IgD-negative memory B cell (primary cell): Measurements from ENCODE around the gene NDUFAB1. TPM values are rescaled to one million over a fixed set of nuclear protein-coding genes. Genes with fewer than 3 reads are reported as not detected.
"Not testable (repeated sequence)": the region's sequence is repeated elsewhere in the genome, so short reads cannot be mapped to it uniquely, and the experiment has no call there.

Source experiments
- H3K27ac Mint-ChIP-seq, 3 donors: one replicate each; pipeline ENCODE4 v1.8.0; 2020 to 2022; ENCODE audit warnings: mild to moderate bottlenecking in 3 of 3, mixed read lengths in 3 of 3, moderate library complexity in 1 of 3
- H3K27me3 Mint-ChIP-seq: one replicate; pipeline ENCODE4 v1.8.0; 2021; ENCODE audit warnings: mixed read lengths
- H3K36me3 Mint-ChIP-seq: one replicate; pipeline ENCODE4 v1.8.0; 2020; ENCODE audit warnings: mild to moderate bottlenecking, mixed read lengths
- H3K4me1 Mint-ChIP-seq, 3 donors: one replicate each; pipeline ENCODE4 v1.8.0; 2020 to 2022; ENCODE audit warnings: mixed read lengths in 3 of 3, mild to moderate bottlenecking in 1 of 3
- H3K4me3 Mint-ChIP-seq, 4 donors: one replicate each; pipeline ENCODE4 v1.8.0; 2020 to 2022; ENCODE audit warnings: mild to moderate bottlenecking in 4 of 4, mixed read lengths in 4 of 4, moderate library complexity in 3 of 4
- H3K9me3 Mint-ChIP-seq, 3 donors: one replicate each; pipeline ENCODE4 v1.8.0; 2020 to 2021; ENCODE audit warnings: mixed read lengths in 3 of 3, mild to moderate bottlenecking in 1 of 3
- polyA plus RNA-seq: library from polyadenylated mRNA; unstranded; fragments of 300-500 nt; fragmentation: Illumina TruSeq; gene quantifications from one replicate; pipeline ENCODE4 v1.2.3, GENCODE V29; 2021

Gene NDUFAB1
- polyA plus RNA-seq, result 170 TPM

DNA sequence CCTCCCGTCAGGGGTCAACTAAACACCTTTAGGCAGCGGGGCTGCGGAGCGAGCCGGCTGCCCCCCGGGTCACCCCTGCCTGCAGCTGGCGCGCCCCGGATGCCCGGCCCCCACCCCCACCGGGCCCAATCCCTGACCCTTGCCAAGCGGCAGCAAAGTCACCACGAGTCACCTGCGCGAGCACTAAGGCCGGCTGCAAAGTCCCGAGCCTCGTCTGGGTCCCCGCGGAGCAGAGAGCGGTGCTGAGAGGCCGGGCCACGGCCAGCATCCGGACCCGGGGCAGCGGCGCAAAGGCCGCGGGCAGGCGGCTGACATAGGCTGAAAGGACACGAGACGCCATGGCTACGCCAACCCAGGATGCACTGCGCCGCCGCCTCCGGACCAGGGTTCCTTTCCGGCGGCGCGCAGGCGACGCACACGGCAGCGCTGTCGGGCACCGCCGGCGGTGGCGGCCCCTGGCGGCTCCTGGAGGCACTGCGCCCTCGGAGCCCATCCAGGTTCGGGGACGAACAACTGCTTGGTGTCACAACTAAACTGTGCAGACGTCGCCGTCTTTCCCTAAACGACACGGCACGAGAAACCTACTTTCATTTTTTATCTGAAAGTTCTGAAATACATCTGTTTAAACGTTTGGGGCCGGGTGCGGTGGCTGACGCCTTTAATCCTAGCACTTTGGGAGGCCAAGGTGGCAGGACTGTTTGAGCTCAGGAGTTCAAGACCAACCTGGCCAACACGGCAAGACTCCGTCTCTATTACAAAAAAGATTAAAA is at the start of gene NDUFAB1:
Gene NDUFAB1 (minus strand): TSS at position 366 of the 770 bp plus-strand sequence. CDS start 26 bp downstream, at position 340.
- peak within 1 kb of the TSS; percentile 64 to 92 (median 90) for H3K4me3 Mint-ChIP-seq
- peaks cover 3% of the 10 kb centered on the region for H3K36me3 Mint-ChIP-seq
- H3K27ac Mint-ChIP-seq, result peak within 1 kb of the TSS; percentile 31 to 86 (median 64)
- no peaks in the 10 kb centered on the region for H3K27me3 Mint-ChIP-seq
- H3K4me1 Mint-ChIP-seq, result peaks cover 16 to 20% (median 18%) of the 10 kb centered on the region in 3 donors
- H3K9me3 Mint-ChIP-seq, result no peaks in the 10 kb centered on the region

DNA sequence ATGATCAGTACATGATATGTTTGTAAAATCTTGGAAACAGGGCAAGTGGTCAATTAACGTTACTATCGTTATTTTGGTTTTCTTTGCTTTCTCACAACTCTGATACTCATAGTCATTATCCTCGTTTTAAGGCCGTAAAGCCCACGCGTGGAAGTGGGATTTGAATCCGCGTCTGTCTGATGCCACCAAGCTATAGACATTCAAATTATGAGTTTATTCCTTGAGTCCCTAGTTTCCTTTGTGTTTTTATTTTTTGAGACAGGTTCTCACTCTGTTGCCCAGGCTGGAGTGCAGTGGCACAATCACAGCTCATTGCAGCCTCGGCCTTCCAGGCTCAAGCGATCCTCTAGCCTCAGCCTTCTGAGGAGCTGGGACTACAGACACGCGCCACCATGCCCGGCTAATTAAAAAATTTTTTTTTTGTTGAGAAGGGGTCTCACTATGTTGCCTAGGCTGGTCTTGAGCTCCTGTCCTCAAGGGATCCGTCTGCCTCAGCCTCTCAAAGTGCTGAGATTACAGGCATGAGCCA is 46.2 kb upstream of the NDUFAB1 start:
- peak overlapping the region; percentile 98 to 100 (median 99) for H3K4me3 Mint-ChIP-seq
- no peaks in the 10 kb centered on the region for H3K27me3 Mint-ChIP-seq
- no peaks in the 10 kb centered on the region for H3K9me3 Mint-ChIP-seq
- peaks cover 25 to 40% (median 28%) of the 10 kb centered on the region in 3 donors for H3K4me1 Mint-ChIP-seq
- peaks cover 3% of the 10 kb centered on the region for H3K36me3 Mint-ChIP-seq
- H3K27ac Mint-ChIP-seq, result peak overlapping the region; percentile 90 to 100 (median 97)

DNA sequence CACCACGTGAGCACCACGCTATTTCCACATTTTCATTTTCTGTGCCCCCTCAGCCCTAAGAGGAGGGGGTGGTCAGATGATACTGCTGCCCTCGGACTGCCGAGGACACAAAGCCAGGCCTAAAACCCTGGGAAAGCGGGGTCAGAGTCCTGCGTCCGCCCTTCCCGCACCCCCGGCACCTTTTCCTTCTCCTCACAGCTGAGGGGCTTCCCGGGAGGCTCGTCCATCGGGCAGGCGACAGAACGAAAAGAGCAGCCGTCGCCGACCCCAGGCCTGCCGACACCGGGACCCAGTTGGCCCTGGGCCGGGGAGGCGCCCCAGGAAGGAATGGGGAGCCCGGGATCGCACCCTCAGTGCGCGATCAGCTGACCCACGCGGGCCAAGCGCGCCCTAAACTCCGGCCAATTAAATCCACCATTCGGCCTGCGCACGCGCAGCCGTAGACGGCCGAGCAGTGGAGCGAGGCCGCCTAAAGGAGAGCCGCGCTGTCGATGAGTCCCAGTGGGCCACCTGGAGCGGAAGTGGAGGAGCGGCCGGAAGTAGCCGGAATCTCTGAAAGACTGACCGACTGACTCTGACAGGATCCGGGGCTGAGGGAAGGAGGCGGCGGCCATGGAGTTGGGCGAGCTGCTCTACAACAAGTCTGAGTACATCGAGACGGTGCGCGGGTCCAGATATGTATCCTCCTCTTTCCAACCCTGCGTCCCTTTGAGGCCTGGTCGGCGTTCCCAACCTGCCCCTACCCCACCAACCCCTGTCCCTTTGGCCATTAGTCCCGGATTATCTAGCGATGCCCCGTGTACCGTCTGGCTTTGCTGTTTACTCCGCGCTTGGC is 45.0 kb upstream of the NDUFAB1 start, which contains the start of the genes DCTN5 and PALB2:
Gene DCTN5 (plus strand): TSS at position 536 of the 835 bp plus-strand sequence. CDS start 77 bp downstream, at position 613.
Gene PALB2 (minus strand): TSS at position 380 of the 835 bp plus-strand sequence. CDS start 153 bp downstream, at position 227.
- Mint-ChIP-seq H3K27me3 (no peaks in the 10 kb centered on the region), H3K27ac (peak within 1 kb of the TSS; percentile 90 to 100 (median 97)), H3K4me3 (peak within 1 kb of the TSS; percentile 98 to 100 (median 99)), H3K9me3 (no peaks in the 10 kb centered on the region), H3K36me3 (no peaks in the 10 kb centered on the region), H3K4me1 (peaks cover 21 to 33% (median 24%) of the 10 kb centered on the region in 3 donors)

DNA sequence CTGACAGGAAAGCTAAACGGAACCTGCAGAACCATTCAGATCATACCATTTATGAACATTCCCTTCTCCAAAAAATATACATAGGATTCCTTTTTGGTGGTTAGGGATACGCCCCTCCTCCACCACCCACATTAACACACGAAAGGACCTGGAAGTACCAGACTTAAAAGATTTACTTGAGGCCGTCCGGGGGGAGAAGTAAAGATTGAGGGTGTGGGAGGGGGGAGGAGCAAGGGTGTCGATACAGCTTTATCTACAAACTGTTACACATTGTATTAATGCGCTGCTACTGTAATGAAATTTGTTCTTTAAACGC is 44.5 kb upstream of the NDUFAB1 start:
- H3K9me3 Mint-ChIP-seq, result no peaks in the 10 kb centered on the region
- H3K27ac Mint-ChIP-seq, result peak overlapping the region; percentile 87 to 97 (median 90)
- H3K27me3 Mint-ChIP-seq, result no peaks in the 10 kb centered on the region
- H3K36me3 Mint-ChIP-seq, result no peaks in the 10 kb centered on the region
- peak overlapping the region; percentile 98 to 100 (median 99) for H3K4me3 Mint-ChIP-seq
- H3K4me1 Mint-ChIP-seq, result peaks cover 18 to 28% (median 21%) of the 10 kb centered on the region in 3 donors

DNA sequence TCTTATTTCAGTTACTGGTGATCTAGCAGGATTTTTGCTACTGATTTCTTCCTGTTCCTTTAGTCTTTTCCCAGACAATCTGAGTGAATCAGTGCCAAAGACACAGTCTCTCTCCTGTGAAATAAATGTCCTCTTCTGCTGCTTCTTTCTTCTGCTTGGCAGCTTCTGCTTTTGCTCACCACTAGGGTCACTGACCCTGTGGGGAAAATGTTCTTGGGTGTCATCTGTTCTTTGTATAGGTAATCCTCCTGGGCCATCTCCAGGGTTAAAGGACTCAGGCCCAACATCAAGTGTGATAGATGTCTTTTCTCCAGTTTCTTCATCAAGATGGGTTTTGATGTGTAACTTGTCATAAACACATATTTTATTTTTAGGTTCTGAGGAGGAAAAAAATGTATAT is 39.8 kb upstream of the NDUFAB1 start:
- Mint-ChIP-seq H3K36me3 (peaks cover 4% of the 10 kb centered on the region), H3K9me3 (peaks cover 0 to 2% (median 0%) of the 10 kb centered on the region in 3 donors), H3K4me1 (peaks cover 10 to 14% (median 10%) of the 10 kb centered on the region in 3 donors), H3K27me3 (no peaks in the 10 kb centered on the region), H3K27ac (no peak overlapping the region), H3K4me3 (no peak overlapping the region)

DNA sequence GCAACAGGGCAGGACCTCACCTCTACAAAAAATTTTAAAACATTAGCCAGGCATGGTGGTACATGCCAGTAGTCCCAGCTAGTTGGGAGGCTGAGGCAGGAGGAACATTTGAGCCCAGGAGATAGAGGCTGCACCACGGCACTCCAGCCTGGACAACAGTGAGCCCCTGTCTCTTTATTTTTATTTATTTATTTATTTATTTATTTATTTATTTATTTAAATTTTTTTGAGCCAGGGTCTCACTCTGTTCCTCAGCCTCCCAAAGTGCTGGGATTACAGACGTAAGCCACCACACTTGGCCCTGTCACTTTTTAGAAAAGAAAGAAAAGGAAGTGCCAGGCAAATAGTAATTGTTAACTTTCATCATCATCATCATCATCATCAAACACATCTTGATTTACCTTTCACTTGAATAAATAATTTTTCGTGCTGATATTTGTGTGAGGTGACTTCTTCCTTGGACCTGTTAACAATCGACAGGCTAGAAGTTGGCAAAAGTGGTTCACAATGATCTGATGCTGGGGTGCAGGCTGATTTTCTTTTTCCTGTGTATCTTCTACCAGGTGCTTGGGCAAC is 38.4 kb upstream of the NDUFAB1 start:
- Mint-ChIP-seq H3K27ac (no peak overlapping the region), H3K4me1 (peaks cover 2 to 5% (median 3%) of the 10 kb centered on the region in 3 donors), H3K36me3 (peaks cover 7% of the 10 kb centered on the region), H3K9me3 (peaks cover 0 to 2% (median 0%) of the 10 kb centered on the region in 3 donors), H3K4me3 (no peak overlapping the region), H3K27me3 (no peaks in the 10 kb centered on the region)

DNA sequence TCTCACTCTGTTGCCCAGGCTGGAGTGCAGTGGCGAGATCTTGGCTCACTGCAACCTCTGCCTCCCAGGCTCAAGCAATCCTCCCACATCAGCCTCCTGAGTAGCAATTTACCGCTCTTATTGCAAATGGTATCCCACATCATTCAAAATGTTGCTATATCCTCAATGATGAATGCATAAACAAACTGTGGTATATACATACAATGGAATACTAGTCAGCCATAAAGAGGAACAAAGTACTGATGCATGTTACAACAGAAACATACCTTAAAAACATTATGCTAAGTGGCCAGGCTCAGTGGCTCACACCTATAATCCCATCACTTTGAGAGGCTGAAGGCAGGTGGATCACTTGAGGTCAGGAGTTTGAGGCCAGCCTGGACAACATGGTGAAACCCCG is 35.8 kb upstream of the NDUFAB1 start:
- H3K4me3 Mint-ChIP-seq, H3K27me3 Mint-ChIP-seq, H3K4me1 Mint-ChIP-seq, H3K9me3 Mint-ChIP-seq: not testable (repeated sequence)
- Mint-ChIP-seq H3K27ac (peak overlapping the region in 1 of 3 donors; percentile 64), H3K36me3 (peaks cover 10% of the 10 kb centered on the region)

DNA sequence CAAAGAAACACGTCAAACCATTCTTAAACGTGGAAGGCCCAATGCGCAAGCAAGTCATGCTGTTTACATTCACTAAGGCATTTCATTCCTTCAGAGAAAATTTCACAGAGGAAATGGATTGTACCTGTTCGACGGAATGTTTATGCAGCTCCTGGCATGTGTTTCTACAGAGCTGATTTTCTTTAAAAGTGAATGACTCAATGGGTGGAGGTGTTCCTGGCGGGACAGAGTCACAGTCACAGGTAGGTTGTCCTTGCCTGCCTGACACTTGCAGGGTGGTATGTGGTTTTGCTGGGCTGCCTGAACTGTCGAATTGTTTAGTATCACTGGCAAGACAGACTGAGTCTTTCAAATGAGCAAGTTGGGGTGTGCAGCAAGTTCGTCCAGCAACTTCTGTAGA is 33.4 kb upstream of the NDUFAB1 start:
- H3K36me3 Mint-ChIP-seq, result peaks cover 10% of the 10 kb centered on the region
- H3K4me1 Mint-ChIP-seq, result peaks cover 0 to 2% (median 0%) of the 10 kb centered on the region in 3 donors
- H3K27ac Mint-ChIP-seq, result no peak overlapping the region
- H3K9me3 Mint-ChIP-seq, result peaks cover 0 to 2% (median 0%) of the 10 kb centered on the region in 3 donors
- no peaks in the 10 kb centered on the region for H3K27me3 Mint-ChIP-seq
- no peak overlapping the region for H3K4me3 Mint-ChIP-seq

DNA sequence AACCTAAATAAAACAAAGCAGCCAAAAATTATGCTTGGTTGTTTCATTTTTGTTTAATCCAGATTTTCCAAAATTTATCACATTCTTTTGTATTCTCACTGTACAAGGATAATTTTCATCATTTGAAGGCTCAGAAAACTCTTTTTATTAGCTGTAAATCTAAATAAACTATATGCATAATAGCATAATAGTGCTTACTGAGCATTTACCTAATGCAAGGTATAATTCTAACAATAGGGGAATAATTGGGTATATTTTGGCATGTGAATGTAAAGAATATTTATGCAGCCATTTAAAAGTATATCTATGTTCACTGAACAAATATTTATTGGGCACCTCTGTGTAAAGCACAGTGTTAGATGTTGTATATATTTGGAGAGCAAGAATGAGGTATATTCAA is 28.0 kb upstream of the NDUFAB1 start:
- H3K9me3 Mint-ChIP-seq, result no peaks in the 10 kb centered on the region
- no peaks in the 10 kb centered on the region for H3K27me3 Mint-ChIP-seq
- no peak overlapping the region for H3K4me3 Mint-ChIP-seq
- peaks cover 11% of the 10 kb centered on the region for H3K36me3 Mint-ChIP-seq
- no peaks in the 10 kb centered on the region for H3K4me1 Mint-ChIP-seq
- no peak overlapping the region for H3K27ac Mint-ChIP-seq

DNA sequence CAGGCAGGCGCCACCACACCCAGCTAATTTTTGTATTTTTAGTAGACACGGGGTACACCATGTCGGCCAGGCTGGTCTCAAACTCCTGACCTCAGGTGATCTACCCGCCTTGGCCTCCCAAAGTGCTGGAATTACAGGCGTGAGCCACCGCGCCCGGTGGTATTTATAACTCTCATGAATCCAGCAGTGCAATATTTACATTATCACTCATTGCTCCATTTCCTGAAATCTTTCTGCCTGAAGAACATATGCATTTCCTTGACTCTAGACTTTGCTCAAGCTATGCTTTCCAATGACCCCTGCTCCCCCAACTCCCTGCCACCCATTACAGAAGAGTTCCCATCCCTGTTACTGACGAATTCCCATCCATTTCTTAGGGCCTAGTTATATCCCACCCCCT is 19.7 kb upstream of the NDUFAB1 start:
- Mint-ChIP-seq H3K27me3 (no peaks in the 10 kb centered on the region), H3K4me1 (peaks cover 0 to 2% (median 0%) of the 10 kb centered on the region in 3 donors), H3K27ac (no peak overlapping the region), H3K9me3 (no peaks in the 10 kb centered on the region), H3K36me3 (peaks cover 6% of the 10 kb centered on the region), H3K4me3 (peak overlapping the region in 1 of 4 donors; percentile 2)

DNA sequence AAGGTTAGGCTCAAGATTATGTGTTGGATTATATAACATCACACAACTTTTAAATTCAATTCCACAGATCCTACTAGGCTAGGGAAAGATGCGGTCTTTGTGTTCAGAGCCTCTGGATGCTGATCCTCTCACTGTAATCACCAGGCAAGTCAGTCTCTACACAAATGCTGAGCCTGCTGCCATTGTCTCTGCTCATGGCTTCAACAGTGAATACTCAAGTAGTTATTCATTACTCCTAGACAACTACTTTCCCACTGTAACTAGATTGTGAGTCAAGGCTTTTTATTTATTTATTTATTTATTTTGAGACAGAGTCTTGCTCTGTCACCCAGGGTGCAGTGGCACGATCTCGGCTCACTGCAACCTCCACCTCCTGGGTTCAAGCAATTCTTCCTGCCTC is 15.8 kb upstream of the NDUFAB1 start:
- H3K9me3 Mint-ChIP-seq, result no peaks in the 10 kb centered on the region
- no peaks in the 10 kb centered on the region for H3K27me3 Mint-ChIP-seq
- H3K4me1 Mint-ChIP-seq, result peaks cover 0 to 2% (median 0%) of the 10 kb centered on the region in 3 donors
- no peak overlapping the region for H3K27ac Mint-ChIP-seq
- H3K4me3 Mint-ChIP-seq, result no peak overlapping the region
- H3K36me3 Mint-ChIP-seq, result no peaks in the 10 kb centered on the region

DNA sequence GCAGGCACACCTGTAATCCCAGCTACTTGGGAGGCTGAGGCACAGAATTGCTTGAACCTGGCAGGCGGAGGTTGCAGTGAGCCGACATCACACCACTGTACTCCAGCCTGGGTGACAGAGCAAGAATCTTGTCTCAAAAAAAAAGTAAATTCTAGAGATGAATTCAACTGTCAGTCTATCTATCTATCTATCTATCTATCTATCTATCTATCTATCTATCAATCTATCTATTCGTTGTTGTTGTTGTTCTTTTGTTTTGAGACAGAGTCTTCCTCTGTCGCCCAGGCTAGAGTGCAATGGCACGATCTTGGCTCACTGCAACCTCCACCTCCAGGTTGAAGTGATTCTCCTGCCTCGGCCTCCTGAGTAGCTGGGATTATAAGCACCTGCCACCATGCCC is 14.8 kb upstream of the NDUFAB1 start:
- H3K4me1 Mint-ChIP-seq, H3K4me3 Mint-ChIP-seq, H3K27me3 Mint-ChIP-seq, H3K36me3 Mint-ChIP-seq, H3K27ac Mint-ChIP-seq, H3K9me3 Mint-ChIP-seq: not testable (repeated sequence)

DNA sequence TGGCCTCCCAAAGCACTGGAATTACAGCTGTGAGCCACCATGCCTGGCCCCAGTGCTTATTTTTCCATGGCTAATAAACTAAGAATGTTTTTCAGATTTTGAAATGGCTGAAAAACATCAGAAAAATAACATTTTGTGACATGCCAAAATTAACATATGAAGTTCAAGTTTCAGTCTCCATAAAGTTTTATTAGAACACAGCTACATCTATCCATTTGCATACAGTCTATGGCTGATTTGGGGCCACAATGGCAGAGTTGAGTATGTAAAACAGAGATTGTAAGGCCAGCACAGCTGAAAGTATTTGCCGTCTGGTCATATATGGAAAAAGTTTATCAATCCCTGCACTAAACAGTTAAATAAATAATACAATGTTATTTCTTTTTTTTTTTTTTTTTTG is 13.8 kb upstream of the NDUFAB1 start:
- Mint-ChIP-seq H3K4me1 (peaks cover 0 to 2% (median 0%) of the 10 kb centered on the region in 3 donors), H3K9me3 (no peaks in the 10 kb centered on the region), H3K4me3 (no peak overlapping the region), H3K27ac (no peak overlapping the region), H3K27me3 (no peaks in the 10 kb centered on the region), H3K36me3 (no peaks in the 10 kb centered on the region)

DNA sequence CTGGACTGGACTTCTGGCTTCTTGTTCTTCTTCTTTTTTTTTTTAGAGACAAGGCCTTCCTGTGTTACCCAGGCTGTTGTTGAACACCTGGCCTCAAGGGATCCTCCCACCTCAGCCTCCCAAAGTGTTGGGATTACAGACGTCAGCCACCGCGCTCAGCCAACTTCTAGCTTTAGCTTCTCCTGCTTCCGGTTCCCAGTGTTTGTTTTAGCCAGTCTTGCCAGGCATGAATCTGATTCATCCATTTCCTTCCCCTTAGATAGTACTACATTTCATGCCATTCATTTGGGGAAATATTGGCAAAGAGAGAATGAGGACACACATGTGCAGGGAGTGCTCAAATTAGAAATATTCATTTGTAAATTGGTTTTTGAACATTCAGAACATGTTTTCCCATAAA is 12.1 kb upstream of the NDUFAB1 start:
- Mint-ChIP-seq H3K27ac (no peak overlapping the region), H3K4me1 (no peaks in the 10 kb centered on the region), H3K27me3 (no peaks in the 10 kb centered on the region), H3K36me3 (no peaks in the 10 kb centered on the region), H3K9me3 (no peaks in the 10 kb centered on the region), H3K4me3 (no peak overlapping the region)

DNA sequence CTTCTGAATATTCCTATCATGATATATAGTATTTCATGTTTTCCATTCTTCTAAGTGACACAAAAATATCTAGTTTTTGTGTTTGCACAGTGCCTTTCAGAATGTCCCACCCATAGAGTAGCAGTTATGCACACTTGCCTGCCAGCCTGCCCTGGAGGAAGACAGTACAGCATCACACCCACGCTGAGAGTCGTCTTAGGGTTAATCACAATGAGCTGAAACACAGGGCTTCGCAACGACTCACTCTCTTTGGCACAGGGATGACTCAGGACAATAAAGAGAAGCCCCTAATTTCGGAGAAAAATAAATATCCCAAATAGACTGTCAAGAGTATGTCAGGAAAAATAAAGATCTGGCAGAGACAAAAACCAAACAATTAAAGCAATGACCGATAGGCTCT is 11.6 kb upstream of the NDUFAB1 start:
- Mint-ChIP-seq H3K4me3 (no peak overlapping the region), H3K27ac (no peak overlapping the region), H3K27me3 (no peaks in the 10 kb centered on the region), H3K4me1 (no peaks in the 10 kb centered on the region), H3K9me3 (no peaks in the 10 kb centered on the region), H3K36me3 (no peaks in the 10 kb centered on the region)
